A673 (cell line): ENCODE results near the gene ARPC1A. TPM values are rescaled to one million over a fixed set of nuclear protein-coding genes. Genes with fewer than 3 reads are reported as not detected.
"Not testable (repeated sequence)": the region's sequence is repeated elsewhere in the genome, so short reads cannot be mapped to it uniquely, and the experiment has no call there.

ENCODE experiments used
- BruUV-seq: library from RNA; stranded (reverse); fragments of 400-500 nt; replicated peaks from 2 replicates; lab custom pipeline; 2021; lab: Mats Ljungman, UMichigan
- CTCF ChIA-PET: fragments of 300-600 bp; sonication (Branson Sonifier 250); formaldehyde crosslinking; loops from one replicate; lab custom pipeline; 2022; ENCODE audit warnings: antibody characterized with exemption; lab: Charles Lee
- POLR2A ChIA-PET: fragments of 300-600 bp; sonication (Branson Sonifier 250); formaldehyde crosslinking; loops from one replicate; lab custom pipeline; 2022; ENCODE audit warnings: antibody characterized with exemption; ENCODE audit not compliant: low non-redundant PET; lab: Charles Lee
- DNase-seq: peaks from one replicate; pipeline ENCODE4 v3.0.0-alpha.2; 2015; ENCODE audit warnings: low spot score
- H3K27ac ChIP-seq: fragments of 200-600 bp; sonication (generic); 2 replicates; pipeline ENCODE4 v1.5.1; 2016; ENCODE audit warnings: mixed run types, low read depth, mild to moderate bottlenecking, mixed read lengths, antibody characterized with exemption, low read length; ENCODE audit not compliant: poor library complexity, severe bottlenecking
- H3K27me3 ChIP-seq: fragments of 200-600 bp; sonication (generic); replicated peaks from 2 replicates; pipeline ENCODE4 v1.6.1; 2017; ENCODE audit warnings: mixed run types, low read depth, mild to moderate bottlenecking, mixed read lengths, antibody characterized with exemption, low read length; ENCODE audit not compliant: insufficient read depth, poor library complexity
- H3K36me3 ChIP-seq: fragments of 200-600 bp; sonication (generic); 2 replicates; pipeline ENCODE4 v1.6.1; 2016; ENCODE audit warnings: mixed run types, mild to moderate bottlenecking, mixed read lengths, antibody characterized with exemption, low read length; ENCODE audit not compliant: insufficient read depth, poor library complexity, severe bottlenecking
- H3K4me1 ChIP-seq: fragments of 200-600 bp; sonication (generic); 2 replicates; pipeline ENCODE4 v1.6.1; 2017; ENCODE audit warnings: mixed run types, mild to moderate bottlenecking, mixed read lengths, antibody characterized with exemption, low read length; ENCODE audit not compliant: insufficient read depth, poor library complexity, severe bottlenecking
- H3K4me3 ChIP-seq: fragments of 200-600 bp; sonication (generic); 2 replicates; pipeline ENCODE4 v1.5.1; 2016; ENCODE audit warnings: low read depth, mixed run types, mild to moderate bottlenecking, mixed read lengths, low read length; ENCODE audit not compliant: poor library complexity, severe bottlenecking
- H3K9me3 ChIP-seq: fragments of 200-600 bp; sonication (generic); 2 replicates; pipeline ENCODE4 v1.6.1; 2016; ENCODE audit warnings: mixed run types, low read depth, mild to moderate bottlenecking, mixed read lengths, antibody characterized with exemption, low read length; ENCODE audit not compliant: poor library complexity, severe bottlenecking
- CTCF ChIP-seq: fragments of 300-800, 200-600 bp; sonication (generic); conservative IDR thresholded peaks from 2 replicates; pipeline ENCODE4 v1.5.1; 2017; ENCODE audit warnings: low read depth, mild to moderate bottlenecking, antibody characterized with exemption, low read length, moderate library complexity, mixed read lengths
- EZH2 ChIP-seq: fragments of 200-600 bp; sonication (generic); IDR thresholded peaks from 2 replicates; pipeline ENCODE4 v1.6.1; 2017; ENCODE audit warnings: borderline replicate concordance, low read depth, mild to moderate bottlenecking, mixed read lengths, antibody characterized with exemption, low read length; ENCODE audit not compliant: poor library complexity, severe bottlenecking
- intact Hi-C: fragments of 100-400 bp; cut with micrococcal nuclease; formaldehyde crosslinking; loops from one replicate; pipeline ENCODE4 v1.10.0; 2022; ENCODE audit not compliant: unreplicated experiment
- total RNA-seq: library from RNA; stranded (reverse); gene quantifications from 2 replicates; pipeline ENCODE4 v1.2.3, GENCODE V29; 2021

ARPC1A gene
- total RNA-seq, 1 experiment from 2014 or later = 167 TPM

DNA sequence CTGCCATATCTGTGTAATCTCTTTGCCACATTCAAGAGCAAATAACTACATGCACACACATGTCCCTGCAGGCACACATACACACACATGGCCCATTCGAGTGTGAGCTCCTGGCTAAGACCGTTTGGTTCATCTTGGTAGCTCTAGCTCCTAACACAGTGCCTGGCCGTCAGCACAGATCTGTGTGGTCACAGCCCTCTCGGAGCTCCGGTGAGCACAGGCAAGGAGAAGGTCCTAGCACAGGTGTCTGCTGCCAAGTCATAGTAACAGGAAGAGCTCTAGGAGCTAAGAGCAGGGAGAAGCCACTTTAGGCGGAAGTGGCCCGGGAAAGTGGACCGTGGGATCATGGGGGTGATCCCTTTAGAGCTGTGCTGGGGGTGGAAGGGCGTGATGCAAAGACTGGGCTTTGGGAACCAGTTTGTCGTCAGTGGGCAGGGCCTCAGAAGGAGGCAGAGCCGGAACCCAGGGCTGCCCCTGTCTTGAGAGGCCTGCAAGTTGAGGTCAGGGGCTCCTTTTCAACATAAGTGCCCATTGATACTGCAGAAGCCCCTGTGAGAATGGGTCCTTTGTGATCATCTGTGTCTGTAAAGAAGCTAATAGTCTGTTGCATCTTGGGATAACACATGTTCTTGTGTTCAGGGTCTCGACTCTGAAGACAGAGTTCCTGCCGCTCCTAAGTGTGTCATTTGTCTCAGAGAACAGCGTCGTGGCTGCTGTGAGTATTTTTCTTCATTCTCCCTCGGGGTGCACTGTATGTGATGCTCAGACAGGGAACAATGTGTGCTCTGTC, 32.2 kb downstream of the ARPC1A start:
- H3K27me3 ChIP-seq = no peaks in the 10 kb centered on the region
- no TSS peak for BruUV-seq
- no peak overlapping the region for H3K27ac ChIP-seq
- no peaks in the 10 kb centered on the region for H3K9me3 ChIP-seq
- TF ChIP-seq EZH2 (no peak), CTCF (no peak)
- DNase-seq = no peak
- peaks cover 42% of the 10 kb centered on the region for H3K36me3 ChIP-seq
- intact Hi-C loops = no loop called here
- H3K4me1 ChIP-seq = no peaks in the 10 kb centered on the region
- ChIA-PET POLR2A (no interaction called here), CTCF (interaction anchor here (0.7 kb wide), 1 partner anchor 322 kb away, joined by 4 read pairs; no protein-coding TSS in a partner anchor)
- no peak overlapping the region for H3K4me3 ChIP-seq

DNA sequence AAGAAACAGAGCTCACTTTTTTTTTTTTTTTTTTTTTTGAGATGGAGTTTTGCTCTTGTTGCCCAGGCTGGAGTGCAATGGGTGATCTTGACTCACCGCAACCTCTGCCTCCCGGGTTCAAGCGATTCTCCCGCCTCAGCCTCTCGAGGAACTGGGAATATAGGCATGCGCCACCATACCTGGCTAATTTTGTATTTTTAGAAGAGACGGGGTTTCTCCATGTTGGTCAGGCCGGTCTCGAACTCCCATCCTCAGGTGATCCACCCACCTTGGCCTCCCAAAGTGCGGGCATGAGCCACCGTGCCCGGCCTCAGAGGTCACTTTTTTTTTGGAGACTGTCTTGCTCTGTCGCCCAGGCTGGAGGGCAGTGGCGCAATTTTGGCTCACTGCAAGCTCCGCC, 32.8 kb downstream of the ARPC1A start:
- DNase-seq, H3K4me3 ChIP-seq, intact Hi-C loops, H3K27me3 ChIP-seq, BruUV-seq, H3K27ac ChIP-seq, H3K9me3 ChIP-seq, H3K4me1 ChIP-seq, POLR2A ChIA-PET, CTCF ChIA-PET: not testable (repeated sequence)
- H3K36me3 ChIP-seq = peaks cover 46% of the 10 kb centered on the region

GRCh38 chr7:99359465-99360154, 33.9 kb downstream of the ARPC1A start:
- H3K27me3 ChIP-seq = no peaks in the 10 kb centered on the region
- no peak for DNase-seq
- TF ChIP-seq CTCF = no peak
- no peak for TF ChIP-seq EZH2
- intact Hi-C loops = no loop called here
- ChIA-PET POLR2A (no interaction called here), CTCF (no interaction called here)
- H3K4me1 ChIP-seq = no peaks in the 10 kb centered on the region
- H3K9me3 ChIP-seq = no peaks in the 10 kb centered on the region
- peaks cover 48% of the 10 kb centered on the region for H3K36me3 ChIP-seq
- BruUV-seq = no TSS peak
- no peak overlapping the region for H3K27ac ChIP-seq
- H3K4me3 ChIP-seq = no peak overlapping the region
